Measurements from ENCODE around the gene DBI.

DBI gene

GRCh38 chr2:119366649-119367471 is at the start of gene DBI, which contains the start of gene C2orf76:
DBI (plus strand) TSS chr2:119366977; CDS start chr2:119367052, 75 bp downstream.
C2orf76 (minus strand) TSS chr2:119366834; CDS start chr2:119339959, 26,875 bp downstream.
- peak; percentile 73 to 83 for DNase-seq

DNA sequence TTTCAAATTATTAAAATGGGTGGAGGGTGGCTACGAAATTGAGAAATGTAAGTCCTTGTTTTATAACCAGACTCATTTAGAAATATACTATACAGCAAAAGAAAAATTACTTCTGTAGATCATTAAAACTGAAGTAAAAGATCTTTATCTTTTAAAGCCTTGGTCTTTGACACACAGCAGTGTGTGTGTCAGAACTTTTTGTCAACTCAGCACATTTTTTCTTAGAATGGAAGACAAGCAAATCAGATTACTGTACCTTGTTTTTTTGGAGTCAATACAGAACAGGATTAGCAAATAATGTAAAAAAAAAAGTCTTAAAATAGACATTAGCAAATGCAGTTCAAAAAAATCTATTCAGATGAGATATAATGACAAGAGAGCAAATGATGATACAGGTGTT is 49.2 kb upstream of the DBI start:
- no peak for DNase-seq

DNA sequence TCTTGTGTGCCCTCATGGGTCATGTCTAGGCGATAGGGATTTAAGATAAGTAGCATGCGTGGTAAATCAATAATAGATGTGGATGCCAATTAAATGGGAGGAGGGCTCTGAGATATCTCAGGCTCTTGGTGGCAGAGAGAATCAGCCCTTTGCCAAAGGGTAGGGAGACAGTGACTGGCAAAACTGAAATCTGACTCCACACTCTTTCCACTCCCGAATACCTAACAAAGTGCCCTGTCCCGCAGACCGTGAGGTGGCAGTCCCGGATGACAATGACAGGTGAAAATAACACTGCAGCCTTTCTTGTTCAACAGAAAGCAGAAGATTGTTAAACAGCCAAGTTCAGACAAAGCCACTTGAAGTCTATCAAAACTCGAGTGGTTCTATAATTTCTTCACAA is 47.2 kb upstream of the DBI start:
- DNase-seq = no peak

GRCh38 chr2:119323459-119323858 is 43.3 kb upstream of the DBI start:
- no peak for DNase-seq

- DNase-seq = no peak
Observed at GRCh38 chr2:119324685-119325270, 42.0 kb upstream of the DBI start.

- no peak for DNase-seq
Observed at GRCh38 chr2:119326938-119327337, 39.8 kb upstream of the DBI start.

DNA sequence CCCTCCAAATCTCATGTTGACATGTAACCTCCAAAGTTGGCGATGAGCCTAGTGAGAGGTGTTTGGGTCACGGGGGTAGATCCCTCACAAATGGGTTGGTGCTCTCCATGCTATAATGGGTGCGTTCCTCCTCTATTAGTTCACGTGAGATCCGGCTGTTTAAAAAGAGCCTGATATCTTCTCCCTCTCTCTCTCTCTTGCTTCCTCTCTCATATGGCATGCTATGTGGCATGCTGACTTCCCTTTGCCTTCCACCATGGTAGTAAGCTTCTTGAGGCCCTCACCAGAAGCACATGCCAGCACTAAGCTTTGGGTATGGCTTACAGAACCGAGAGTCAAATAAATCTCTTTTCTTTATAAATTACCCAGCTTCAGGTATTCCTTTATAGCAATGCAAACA is 39.3 kb upstream of the DBI start:
- DNase-seq = no peak

DNA sequence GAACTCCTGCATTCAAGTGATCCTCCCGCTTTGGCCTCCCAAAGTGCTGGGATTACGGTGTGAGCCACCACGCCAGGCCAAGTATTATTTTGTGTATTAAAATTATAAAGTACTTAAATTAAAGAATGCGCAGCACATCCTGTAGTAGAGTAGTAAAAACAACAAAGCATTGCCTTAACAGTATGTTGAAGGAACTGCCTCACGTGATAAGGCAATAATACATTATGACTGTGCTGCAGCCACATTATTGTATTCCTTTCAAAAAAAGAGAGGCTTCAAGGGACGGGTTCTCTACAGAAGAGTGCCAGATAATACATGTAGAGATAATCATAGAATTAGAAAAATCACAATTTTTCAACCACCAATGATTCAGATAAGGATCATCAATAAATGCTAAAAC is 33.8 kb upstream of the DBI start:
- no peak for DNase-seq

GRCh38 chr2:119333360-119333759 is 33.4 kb upstream of the DBI start:
- DNase-seq = no peak

- DNase-seq = no peak
Observed at GRCh38 chr2:119333833-119334232, 32.9 kb upstream of the DBI start.

GRCh38 chr2:119337749-119338148 is 29.0 kb upstream of the DBI start:
- no peak for DNase-seq

GRCh38 chr2:119338272-119338671 is 28.5 kb upstream of the DBI start:
- no peak for DNase-seq

DNA sequence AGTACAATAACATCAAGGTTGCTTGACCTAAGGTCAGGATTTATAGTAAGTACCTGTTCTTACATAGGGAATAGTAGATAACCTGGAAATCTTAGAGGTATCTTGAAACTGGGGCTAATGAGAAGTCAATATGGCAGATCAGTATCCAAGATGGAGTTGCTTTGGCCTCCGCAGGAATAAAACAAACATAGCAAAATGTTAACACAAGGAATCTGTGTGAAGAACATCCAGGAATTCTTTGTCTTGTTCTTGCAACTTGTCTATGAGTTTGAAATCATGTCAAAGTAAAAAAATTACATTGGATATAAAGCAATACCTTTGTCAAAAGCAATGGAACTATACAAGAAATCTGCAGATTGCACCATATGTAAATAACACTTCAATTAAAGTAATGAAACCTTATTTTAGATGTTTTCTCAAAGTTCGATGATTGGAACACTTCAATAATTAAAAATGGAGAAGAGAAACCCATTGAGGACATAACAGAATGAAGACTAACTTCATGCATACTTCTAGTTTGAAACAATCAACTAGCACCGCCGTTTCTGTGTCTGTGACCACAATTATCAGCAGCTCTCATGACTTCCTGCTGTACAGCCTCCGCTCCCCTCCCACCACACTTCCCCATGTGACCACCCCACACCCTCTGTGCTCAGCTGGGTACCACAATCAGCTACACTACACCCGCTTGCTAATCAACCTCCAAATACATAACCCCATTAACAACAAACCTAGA is 27.8 kb upstream of the DBI start:
- no peak for DNase-seq

DNA sequence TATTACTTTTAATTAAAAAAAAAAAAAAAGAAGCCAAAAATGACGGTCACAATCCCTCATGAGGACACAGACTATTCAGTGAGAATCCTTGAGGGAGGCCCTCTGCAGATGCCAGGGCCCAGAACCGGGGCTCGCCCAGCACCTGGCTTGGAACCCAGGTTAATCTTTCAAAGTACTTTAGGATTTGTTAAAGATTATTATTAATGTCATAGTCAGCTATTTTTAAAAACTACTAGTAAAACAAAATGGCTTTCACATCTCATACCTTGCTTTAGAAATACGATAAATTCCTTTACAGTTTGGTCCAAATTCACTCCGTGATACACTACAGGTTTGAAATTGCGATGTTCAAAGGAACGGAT is 27.2 kb upstream of the DBI start:
- DNase-seq = no peak

GRCh38 chr2:119341684-119342083 is 25.1 kb upstream of the DBI start:
- DNase-seq = no peak

GRCh38 chr2:119349289-119349688 is 17.5 kb upstream of the DBI start:
- DNase-seq = no peak

- no peak for DNase-seq
Observed at GRCh38 chr2:119350311-119350998, 16.3 kb upstream of the DBI start.

- no peak for DNase-seq
Observed at GRCh38 chr2:119352357-119352756, 14.4 kb upstream of the DBI start.

DNA sequence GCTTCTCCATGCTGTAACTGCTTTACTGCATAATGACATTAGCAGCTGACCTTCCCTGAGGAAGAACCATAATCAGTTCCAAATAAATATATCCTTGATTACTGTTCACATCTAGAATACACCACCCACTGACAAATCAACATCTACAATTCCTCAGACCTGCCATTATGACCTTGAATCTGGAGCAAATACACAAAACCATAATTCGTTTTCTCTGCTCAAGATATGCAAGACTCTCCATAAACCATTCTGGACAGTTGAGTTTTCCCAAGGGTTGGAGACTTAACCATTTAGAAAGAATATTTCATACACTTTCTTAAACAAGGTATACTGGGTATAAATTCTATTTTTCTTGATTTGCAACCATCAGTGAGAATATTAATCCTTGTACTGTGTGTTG is 11.9 kb upstream of the DBI start:
- DNase-seq = no peak

- DNase-seq = no peak
Observed at GRCh38 chr2:119359774-119360173, 7.0 kb upstream of the DBI start.

DNA sequence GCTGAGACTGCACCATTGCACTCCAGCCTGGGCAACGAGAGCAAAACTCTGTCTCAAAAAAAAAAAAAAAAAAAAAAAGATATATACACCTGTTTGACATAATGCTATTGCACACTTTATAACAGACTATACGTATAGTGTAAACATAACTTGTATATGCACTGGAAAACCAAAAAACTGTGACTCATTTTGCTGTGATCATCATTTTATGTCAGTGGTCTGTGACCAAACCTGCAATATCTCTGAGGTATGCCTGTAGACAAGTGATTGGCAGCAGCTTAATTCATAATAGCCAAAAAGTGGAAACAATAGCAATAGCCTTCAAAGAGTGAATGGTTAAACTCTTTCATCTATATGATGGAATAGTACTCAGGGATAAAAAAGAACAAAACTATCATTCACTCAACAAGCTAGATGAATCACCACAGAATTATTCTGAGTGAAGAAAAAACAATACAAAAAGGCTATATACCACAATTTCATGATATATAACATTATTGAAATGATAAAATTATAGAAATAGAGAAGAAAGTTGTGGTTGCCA is 6.3 kb upstream of the DBI start:
- no peak for DNase-seq

DNA sequence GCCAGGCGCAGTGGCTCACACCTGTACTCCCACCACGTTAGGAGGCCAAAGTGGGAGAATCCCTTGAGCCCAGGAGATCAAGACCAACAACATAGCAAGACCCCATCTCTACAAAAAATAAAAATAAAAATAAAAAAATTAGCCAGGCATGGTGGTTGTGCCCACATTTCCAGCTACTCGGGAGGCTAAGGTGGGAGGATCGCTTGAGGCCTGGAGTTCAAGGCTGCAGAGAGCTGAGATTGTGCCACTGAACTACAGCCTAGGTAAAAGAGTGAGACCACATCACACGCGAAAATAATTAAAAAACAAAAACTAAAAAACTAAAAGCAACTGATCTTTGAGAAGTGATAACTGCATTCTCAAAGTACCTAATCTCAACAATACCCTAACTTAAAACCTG is 2.0 kb upstream of the DBI start:
- DNase-seq = no peak

GRCh38 chr2:119365436-119365835 is 1.3 kb upstream of the DBI start:
- no peak for DNase-seq
